K562 (cell line): Measurements from ENCODE around the gene CCDC85A. TPM values are rescaled to one million over a fixed set of nuclear protein-coding genes. Genes with fewer than 3 reads are reported as not detected.

Experiments
- ATAC-seq: fragments of 200-7000 bp; cut with Tn5 transposase; 3 replicates; pipeline ENCODE4 v1.9.1; 2020; ENCODE audit warnings: moderate library complexity
- BruUV-seq: library from RNA; stranded (reverse); fragments of 400-500 nt; replicated peaks from 2 replicates; lab custom pipeline; 2021; lab: Mats Ljungman, UMichigan
- CTCF ChIA-PET: fragments of 300-600 bp; formaldehyde crosslinking; extraction: SDS; loops from one replicate; lab custom pipeline; 2021; ENCODE audit warnings: low intra/inter-chr PET ratio; lab: Yijun Ruan, JAX
- POLR2A ChIA-PET: fragments of 300-600, 350-650 bp; sonication (Branson Sonifier 250); formaldehyde crosslinking; extraction: SDS; loops from one replicate; lab custom pipeline; 2021; ENCODE audit warnings: antibody characterized with exemption, inconsistent platforms; lab: Yijun Ruan, JAX
- DNase-seq, 4 experiments: peaks; one replicate each; pipeline versions ENCODE4 v3.0.0 to v3.0.0-alpha.2; 2011 to 2018; ENCODE audit warnings: low spot score in 3 of 4, mixed read lengths in 3 of 4; ENCODE audit errors: extremely low read depth in 1 of 4
- FAIRE-seq: peaks from 2 replicates; lab custom pipeline; 2011; peaks lifted over from hg19 to GRCh38; lab: Jason Lieb, UNC
- H2AFZ ChIP-seq: 2 replicates; pipeline ENCODE4 v1.6.0; 2011; ENCODE audit warnings: low read depth, low read length, control low read depth, inconsistent platforms
- H3K27ac ChIP-seq: fragments of 200-600 bp; 3 replicates; pipeline ENCODE4 v1.8.0; 2011; ENCODE audit warnings: low read depth, mild to moderate bottlenecking, control low read depth, inconsistent platforms, low read length, moderate library complexity, mixed read lengths; ENCODE audit errors: extremely low read depth
- H3K27me3 ChIP-seq, 2 experiments: fragments of 300-600 bp in 1 of 2; 2 replicates in 1 of 2; 3 replicates in 1 of 2; pipeline versions ENCODE4 v1.6.0 to v1.8.0; 2011; ENCODE audit warnings: inconsistent platforms in 2 of 2, low read length in 2 of 2, mild to moderate bottlenecking in 1 of 2, mixed read lengths in 1 of 2, moderate library complexity in 1 of 2; ENCODE audit not compliant: control insufficient read depth in 2 of 2, insufficient read depth in 2 of 2
- H3K36me3 ChIP-seq: fragments of 300-600 bp; 3 replicates; pipeline ENCODE4 v1.8.0; 2011; ENCODE audit warnings: mild to moderate bottlenecking, low read length, inconsistent platforms; ENCODE audit not compliant: control insufficient read depth, insufficient read depth
- H3K4me1 ChIP-seq, 2 experiments: fragments of 200-600 bp in 1 of 2; replicated peaks in 1 of 2; 2 replicates in 1 of 2; 3 replicates in 1 of 2; pipeline versions ENCODE4 v1.5.1 to v1.8.0; 2011; ENCODE audit warnings: inconsistent platforms in 2 of 2, low read length in 2 of 2, mild to moderate bottlenecking in 1 of 2, mixed read lengths in 1 of 2, moderate library complexity in 1 of 2; ENCODE audit not compliant: control insufficient read depth in 2 of 2, insufficient read depth in 2 of 2
- H3K4me2 ChIP-seq: 2 replicates; pipeline ENCODE4 v1.6.1; 2011; ENCODE audit warnings: low read length, control low read depth, inconsistent platforms, mixed read lengths; ENCODE audit not compliant: insufficient read depth
- H3K4me3 ChIP-seq: fragments of 200-600 bp; sonication (generic), shearing (Covaris generic); 2 replicates; pipeline ENCODE4 v1.5.1; 2016; ENCODE audit warnings: control low read depth, inconsistent platforms
- H3K79me2 ChIP-seq: fragments of 200-600 bp; 3 replicates; pipeline ENCODE4 v1.8.0; 2011; ENCODE audit warnings: low read length, inconsistent platforms; ENCODE audit not compliant: control insufficient read depth, insufficient read depth
- H3K9ac ChIP-seq, 2 experiments: 2 replicates each; pipeline versions ENCODE4 v1.6.0 to v1.6.1; 2011; ENCODE audit warnings: low read depth in 2 of 2, low read length in 2 of 2, control low read depth in 1 of 2, inconsistent platforms in 1 of 2, mild to moderate bottlenecking in 1 of 2, mixed read lengths in 1 of 2; ENCODE audit not compliant: insufficient read depth in 1 of 2
- H3K9me1 ChIP-seq: one replicate; pipeline ENCODE4 v1.6.0; 2011; ENCODE audit warnings: inconsistent platforms, mild to moderate bottlenecking, low read length, moderate library complexity; ENCODE audit not compliant: control insufficient read depth, insufficient read depth
- H3K9me3 ChIP-seq: replicated peaks from 2 replicates; pipeline ENCODE4 v1.5.1; 2011; ENCODE audit warnings: low read depth, low read length, inconsistent platforms; ENCODE audit not compliant: control insufficient read depth, insufficient read depth
- H4K20me1 ChIP-seq: replicated peaks from 2 replicates; pipeline ENCODE4 v1.6.1; 2011; ENCODE audit warnings: low read length, inconsistent platforms, mixed read lengths; ENCODE audit not compliant: control insufficient read depth, insufficient read depth
- CSDE1 ChIP-seq, 2 experiments: fragments of 450-650 bp; IDR thresholded peaks; 2 replicates each; pipeline ENCODE4 v1.6.1; 2016; ENCODE audit warnings: mild to moderate bottlenecking in 1 of 2
- FOXJ3 ChIP-seq: sonication (generic); formaldehyde crosslinking; IDR thresholded peaks from 2 replicates; pipeline ENCODE4 v1.4.0; 2020; ENCODE audit warnings: mild to moderate bottlenecking, missing genetic modification reagents
- FOXO4 ChIP-seq: fragments of 450-650 bp; formaldehyde crosslinking; IDR thresholded peaks from 2 replicates; pipeline ENCODE4 v1.4.0; 2020; ENCODE audit warnings: mild to moderate bottlenecking, moderate library complexity
- HDGF ChIP-seq: fragments of 450-650 bp; IDR thresholded peaks from 2 replicates; pipeline ENCODE4 v1.6.1; 2016
- HIVEP1 ChIP-seq: fragments of 250-450 bp; sonication (Bioruptor Pico); IDR thresholded peaks from 2 replicates; pipeline ENCODE4 v1.4.0; 2020; ENCODE audit warnings: mild to moderate bottlenecking
- IRF2 ChIP-seq: sonication (generic); formaldehyde crosslinking; IDR thresholded peaks from 2 replicates; pipeline ENCODE4 v1.8.1; 2022; ENCODE audit warnings: mild to moderate bottlenecking, missing genetic modification reagents
- KAT8 ChIP-seq: fragments of 450-650 bp; IDR thresholded peaks from 2 replicates; pipeline ENCODE4 v1.6.1; 2016; ENCODE audit warnings: low read depth, mild to moderate bottlenecking
- MXI1 ChIP-seq: IDR thresholded peaks from 2 replicates; pipeline ENCODE4 v1.6.1; 2011; ENCODE audit warnings: low read depth, mild to moderate bottlenecking, improper control_type of control experiment, low read length
- NR0B1 ChIP-seq: fragments of 450-650 bp; IDR thresholded peaks from one replicate; pipeline ENCODE4 v1.6.1; 2018; ENCODE audit warnings: mild to moderate bottlenecking, moderate library complexity; ENCODE audit not compliant: partially characterized antibody
- SMAD1 ChIP-seq: fragments of 150-350 bp; IDR thresholded peaks from 2 replicates; pipeline ENCODE4 v1.6.1; 2014; ENCODE audit warnings: low read length, low read depth; ENCODE audit not compliant: partially characterized antibody
- SUPT5H ChIP-seq: fragments of 450-650 bp; IDR thresholded peaks from 2 replicates; pipeline ENCODE4 v1.6.1; 2016
- ZNF316 ChIP-seq: fragments of 450-650 bp; IDR thresholded peaks from 2 replicates; pipeline ENCODE4 v1.6.1; 2016
- ZNF644 ChIP-seq: fragments of 200-800 bp; sonication (Bioruptor generic); IDR thresholded peaks from 2 replicates; pipeline ENCODE4 v1.6.1; 2016; ENCODE audit warnings: low read depth, missing genetic modification characterization, missing compliant biosample characterization
- ZNF668 ChIP-seq: fragments of 250-450 bp; sonication (Bioruptor Pico); IDR thresholded peaks from 2 replicates; pipeline ENCODE4 v1.8.0; 2022; ENCODE audit warnings: mild to moderate bottlenecking, inconsistent platforms
- WGBS: fragments of 100-300 bp; shearing (Covaris generic); methylation state at CpG from one replicate; pipeline ENCODE4 v1.1.6; 2016; ENCODE audit warnings: low coverage, mixed read lengths; ENCODE audit not compliant: insufficient coverage; ENCODE audit errors: missing lambda C conversion rate; 5-methylcytosine and 5-hydroxymethylcytosine counted together
- in situ Hi-C: fragments of 300-500 bp; cut with MboI; formaldehyde crosslinking; loops from 4 replicates; pipeline ENCODE4 v1.15.0; 2018; ENCODE audit warnings: inconsistent platforms, mixed read lengths
- intact Hi-C: fragments of 100-400 bp; cut with micrococcal nuclease; formaldehyde crosslinking; loops from 2 replicates; pipeline ENCODE4 v1.14.2; 2022
- polyA plus RNA-seq, 8 experiments: library from polyadenylated mRNA; depleted of rRNA in 4 of 8; stranded (reverse) in 5 of 8; unstranded in 3 of 8; fragments of >200 nt; fragmentation: Nextera tagmentation in 2 of 8; fragmentation: Illumina TruSeq in 1 of 8; extraction: Ambion mirVana in 2 of 8; extraction: Trizol in 1 of 8; gene quantifications; 2 replicates each; pipeline versions ENCODE4 v1.2.1 to v1.2.3, GENCODE V29; 2011 to 2014; ENCODE audit warnings: inconsistent platforms in 1 of 8, missing spikeins in 1 of 8
- total RNA-seq, 7 experiments: library from RNA; depleted of rRNA in 6 of 7; stranded (reverse); fragments of >200 nt in 6 of 7; fragmentation: Illumina TruSeq in 2 of 7; extraction: Trizol in 2 of 7; gene quantifications; 2 replicates each; pipeline versions ENCODE4 v1.2.1 to v1.2.3, GENCODE V29; 2011 to 2021; ENCODE audit warnings: low replicate concordance in 1 of 7

The CCDC85A gene
- total and polyA plus RNA-seq, 9 of the 15 experiments (the other 6 are each of a cell fraction or from before 2014, with no cell fraction given) = 0.03 to 0.14 (median 0.10) TPM; not detected in 5

- POLR2A ChIA-PET = interaction anchor here (0.9 to 1.0 kb wide), 2 partner anchors 14 to 24 kb away, joined by 3 read pairs; no protein-coding TSS in a partner anchor
- Histone ChIP-seq H3K4me2 (no peak overlapping the region), H2AFZ (no peak overlapping the region), H3K27ac (no peak overlapping the region), H3K9me3 (no peaks in the 10 kb centered on the region), H3K9me1 (no peaks in the 10 kb centered on the region), H4K20me1 (no peaks in the 10 kb centered on the region), H3K9ac (no peak overlapping the region), H3K36me3 (no peaks in the 10 kb centered on the region), H3K27me3 (peaks cover under 1 to 9% of the 10 kb centered on the region in 2 experiments; a peak in 1 of 5 replicates), H3K4me3 (no peak overlapping the region), H3K79me2 (no peaks in the 10 kb centered on the region), H3K4me1 (peaks cover 0 to 14% of the 10 kb centered on the region in 2 experiments; a peak in 3 of 5 replicates)
- CTCF ChIA-PET = no interaction called here
- no peak for FAIRE-seq
- no peak for DNase-seq
- 45% methylated on average over 5 of the region's 5 CpGs for WGBS
- intact Hi-C loops = loop anchor here (1.0 to 5.0 kb wide), 3 partner anchors 50 to 1337 kb away; no protein-coding TSS in a partner anchor
- TF ChIP-seq HIVEP1 (CRISPR knock-in tag) = no peak
- ATAC-seq = no peak
- in situ Hi-C loops = loop anchor here (25.0 kb wide), 1 partner anchor 557 kb away; no protein-coding TSS in a partner anchor
- BruUV-seq = no TSS peak
Observed at GRCh38 chr2:56179931-56180330, 3.9 kb upstream of the CCDC85A start.

GRCh38 chr2:56182420-56182819, 1.4 kb upstream of the CCDC85A start:
- H3K4me2 ChIP-seq = no peak overlapping the region
- H4K20me1 ChIP-seq = no peaks in the 10 kb centered on the region
- H3K9me3 ChIP-seq = no peaks in the 10 kb centered on the region
- peaks cover 0 to 14% of the 10 kb centered on the region in 2 experiments; a peak in 3 of 5 replicates for H3K4me1 ChIP-seq
- no TSS peak for BruUV-seq
- 81% methylated on average over 2 of the region's 2 CpGs for WGBS
- H3K9me1 ChIP-seq = no peaks in the 10 kb centered on the region
- in situ Hi-C loops = loop anchor here (25.0 kb wide), 1 partner anchor 555 kb away; no protein-coding TSS in a partner anchor
- intact Hi-C loops = loop anchor here (5.0 kb wide), 2 partner anchors 1315 to 1335 kb away; no protein-coding TSS in a partner anchor
- FAIRE-seq (no peak), DNase-seq (no peak), ATAC-seq (no peak)
- no peak overlapping the region for H3K4me3 ChIP-seq
- no peak overlapping the region for H3K9ac ChIP-seq
- H3K27me3 ChIP-seq = peaks cover 11 to 20% of the 10 kb centered on the region in 2 experiments; a peak in 3 of 5 replicates
- no peaks in the 10 kb centered on the region for H3K79me2 ChIP-seq
- ChIA-PET CTCF (no interaction called here), POLR2A (no interaction called here)
- H3K36me3 ChIP-seq = no peaks in the 10 kb centered on the region
- H3K27ac ChIP-seq = no peak overlapping the region
- no peak overlapping the region for H2AFZ ChIP-seq
- TF ChIP-seq CSDE1 (IDR thresholded peaks at IDR 0.05) (no peak), ZNF668 (no peak), KAT8 (no peak), FOXJ3 (CRISPR knock-in tag) (no peak), FOXO4 (CRISPR knock-in tag) (no peak), SUPT5H (no peak), SMAD1 (no peak), HDGF (no peak), IRF2 (CRISPR knock-in tag) (no peak), NR0B1 (no peak), MXI1 (no peak), ZNF644 (no peak), ZNF316 (no peak), HIVEP1 (CRISPR knock-in tag) (no peak)
